DOHH2 (cell line): ENCODE data around the gene CELF5.

Source experiments
- H3F3A ChIP-seq: fragments of 200-600 bp; sonication (generic), shearing (Covaris generic); 2 replicates; pipeline ENCODE4 v1.6.0; 2016; ENCODE audit warnings: antibody characterized with exemption, mild to moderate bottlenecking; ENCODE audit not compliant: control insufficient read depth, insufficient read depth
- H3K27ac ChIP-seq: fragments of 200-600 bp; sonication (generic); 2 replicates; pipeline ENCODE4 v1.5.1; 2014; ENCODE audit warnings: low read depth, mild to moderate bottlenecking, low read length, moderate library complexity
- H3K27me3 ChIP-seq: fragments of 200-600 bp; sonication (generic); 2 replicates; pipeline ENCODE4 v1.6.1; 2014; ENCODE audit warnings: mild to moderate bottlenecking, low read length, mixed read lengths; ENCODE audit not compliant: control insufficient read depth
- H3K36me3 ChIP-seq: fragments of 200-600 bp; sonication (generic); 2 replicates; pipeline ENCODE4 v1.6.1; 2014; ENCODE audit warnings: mild to moderate bottlenecking, low read length, moderate library complexity, mixed read lengths; ENCODE audit not compliant: control insufficient read depth
- H3K4me1 ChIP-seq: fragments of 200-600 bp; sonication (generic); 2 replicates; pipeline ENCODE4 v1.6.1; 2014; ENCODE audit warnings: mild to moderate bottlenecking, low read length, mixed read lengths; ENCODE audit not compliant: control insufficient read depth
- H3K4me2 ChIP-seq: fragments of 200-600 bp; sonication (generic); 2 replicates; pipeline ENCODE4 v1.6.0; 2014; ENCODE audit warnings: mild to moderate bottlenecking, low read length, moderate library complexity
- H3K4me3 ChIP-seq: fragments of 200-600 bp; sonication (generic); 2 replicates; pipeline ENCODE4 v1.5.1; 2014; ENCODE audit warnings: mild to moderate bottlenecking, low read length, mixed read lengths
- H3K79me2 ChIP-seq: fragments of 200-600 bp; sonication (generic); 2 replicates; pipeline ENCODE4 v1.6.1; 2014; ENCODE audit warnings: mild to moderate bottlenecking, low read length, mixed read lengths; ENCODE audit not compliant: control insufficient read depth
- H3K9me2 ChIP-seq: fragments of 200-600 bp; sonication (generic); replicated peaks from 2 replicates; pipeline ENCODE4 v1.6.1; 2014; ENCODE audit warnings: mild to moderate bottlenecking, low read length, mixed read lengths; ENCODE audit not compliant: control insufficient read depth
- H3K9me3 ChIP-seq: fragments of 200-600 bp; sonication (generic); 2 replicates; pipeline ENCODE4 v1.6.1; 2014; ENCODE audit warnings: antibody characterized with exemption, low read length, mixed read lengths; ENCODE audit not compliant: control insufficient read depth, insufficient read depth
- H4K20me1 ChIP-seq: fragments of 200-600 bp; sonication (generic); 2 replicates; pipeline ENCODE4 v1.6.0; 2014; ENCODE audit warnings: low read depth, mild to moderate bottlenecking, antibody characterized with exemption, low read length, moderate library complexity; ENCODE audit not compliant: control insufficient read depth, insufficient read depth
- CTCF ChIP-seq: fragments of 200-600 bp; sonication (generic); IDR thresholded peaks from one replicate; pipeline ENCODE4 v1.5.1; 2014; ENCODE audit warnings: antibody characterized with exemption, mild to moderate bottlenecking, low read depth, low read length; ENCODE audit not compliant: poor library complexity, severe bottlenecking
- EZH2phosphoT487 ChIP-seq: fragments of 200-600 bp; sonication (generic); IDR thresholded peaks from 2 replicates; pipeline ENCODE4 v1.6.1; 2017; ENCODE audit warnings: borderline replicate concordance, mild to moderate bottlenecking, antibody characterized with exemption, low read length, moderate library complexity, mixed read lengths

The CELF5 gene

GRCh38 chr19:3183721-3184641 lies 40.5 kb upstream of the CELF5 start:
- Histone ChIP-seq H3K4me2 (peak overlapping the region; percentile 62; the same call in 1 of the 2 replicates), H3K79me2 (peaks cover 60% of the 10 kb centered on the region), H3K9me2 (no peaks in the 10 kb centered on the region), H3K9me3 (no peaks in the 10 kb centered on the region), H3K36me3 (peaks cover 30% of the 10 kb centered on the region), H3K27ac (no peak overlapping the region), H4K20me1 (peaks cover 18% of the 10 kb centered on the region; the same call in 1 of the 2 replicates), H3F3A (peaks cover 6% of the 10 kb centered on the region), H3K4me1 (peaks cover 56% of the 10 kb centered on the region), H3K4me3 (no peak overlapping the region), H3K27me3 (no peaks in the 10 kb centered on the region)
- TF ChIP-seq CTCF = no peak
- no peak for TF ChIP-seq EZH2phosphoT487

GRCh38 chr19:3184847-3185460 lies 39.5 kb upstream of the CELF5 start:
- H3K27ac ChIP-seq = peak overlapping the region; percentile 65; the same call in 1 of the 2 replicates
- H3K4me3 ChIP-seq = peak overlapping the region; percentile 74

GRCh38 chr19:3185461-3186159 lies 38.9 kb upstream of the CELF5 start, which contains the start of gene NCLN:
Gene NCLN, plus strand, starts transcription at chr19:3185930. Its CDS starts 101 bp downstream, at chr19:3186031.
- Histone ChIP-seq H3K4me3 (peak within 1 kb of the TSS; percentile 74), H3K4me2 (peak within 1 kb of the TSS; percentile 62), H3K36me3 (peaks cover 30% of the 10 kb centered on the region), H3K79me2 (peaks cover 61% of the 10 kb centered on the region), H3K4me1 (peaks cover 40% of the 10 kb centered on the region), H3F3A (peaks cover 5% of the 10 kb centered on the region), H3K27me3 (no peaks in the 10 kb centered on the region), H3K9me2 (no peaks in the 10 kb centered on the region), H4K20me1 (peaks cover 25% of the 10 kb centered on the region; the same call in 1 of the 2 replicates), H3K27ac (peak within 1 kb of the TSS; percentile 65), H3K9me3 (no peaks in the 10 kb centered on the region)
- TF ChIP-seq CTCF (no peak), EZH2phosphoT487 (no peak)

More at GRCh38 chr19:3184847-3185460, 39.5 kb upstream of the CELF5 start:
- peaks cover 60% of the 10 kb centered on the region for H3K79me2 ChIP-seq
- H3K9me2 ChIP-seq = no peaks in the 10 kb centered on the region
- H3K4me2 ChIP-seq = peak overlapping the region; percentile 62
- H3K27me3 ChIP-seq = no peaks in the 10 kb centered on the region
- peaks cover 36% of the 10 kb centered on the region for H3K36me3 ChIP-seq
- H3K9me3 ChIP-seq = no peaks in the 10 kb centered on the region
- peaks cover 46% of the 10 kb centered on the region for H3K4me1 ChIP-seq
- H4K20me1 ChIP-seq = peaks cover 24% of the 10 kb centered on the region; the same call in 1 of the 2 replicates
- peaks cover 6% of the 10 kb centered on the region for H3F3A ChIP-seq
- TF ChIP-seq EZH2phosphoT487 (no peak), CTCF (no peak)
